Left renal cortex interstitium (tissue), 4 donors: ENCODE data around the gene KCNMA1. TPM values are rescaled to one million over a fixed set of nuclear protein-coding genes. Genes with fewer than 3 reads are reported as not detected.

Experiments used
- DNase-seq, 4 donors: peaks; one replicate each; pipeline ENCODE4 v3.0.0-alpha.2; 2013; ENCODE audit warnings: low read depth in 4 of 4, low spot score in 2 of 4, missing footprints in 1 of 4
- polyA plus RNA-seq, 4 donors: library from polyadenylated mRNA; unstranded; fragments of 120-200 nt; gene quantifications; one replicate each; pipeline ENCODE4 v1.2.1, GENCODE V29; 2013; ENCODE audit not compliant: insufficient read length in 4 of 4

The KCNMA1 gene
- polyA plus RNA-seq, 4 donors, result 2.8 to 5.2 (median 3.7) TPM

GRCh38 chr10:77082601-77083252 is 554.9 kb downstream of the KCNMA1 start:
- DNase-seq, result no peak

DNA sequence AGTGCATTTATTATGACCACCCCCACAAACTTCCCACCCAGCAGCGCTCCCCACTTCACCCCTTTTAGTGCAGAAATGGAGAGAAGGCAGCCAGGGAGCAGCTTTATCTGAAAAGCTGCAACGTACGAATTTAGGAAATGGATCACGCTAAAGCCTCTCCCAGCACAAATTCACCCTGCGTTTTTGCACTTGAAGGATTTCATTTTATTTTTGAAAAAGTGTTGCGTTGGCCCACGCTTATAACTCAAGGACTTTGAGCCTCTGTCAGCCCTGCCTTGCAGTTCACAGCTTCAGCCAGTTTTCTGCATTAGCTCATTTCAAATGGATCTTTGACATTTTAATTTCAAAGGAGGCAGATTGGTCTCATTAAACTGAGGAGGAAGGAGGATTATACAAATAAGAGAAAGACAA is 556.1 kb downstream of the KCNMA1 start:
- no peak for DNase-seq

- no peak for DNase-seq
These were observed 557.1 kb downstream of the KCNMA1 start for GRCh38 chr10:77080361-77081027.

DNA sequence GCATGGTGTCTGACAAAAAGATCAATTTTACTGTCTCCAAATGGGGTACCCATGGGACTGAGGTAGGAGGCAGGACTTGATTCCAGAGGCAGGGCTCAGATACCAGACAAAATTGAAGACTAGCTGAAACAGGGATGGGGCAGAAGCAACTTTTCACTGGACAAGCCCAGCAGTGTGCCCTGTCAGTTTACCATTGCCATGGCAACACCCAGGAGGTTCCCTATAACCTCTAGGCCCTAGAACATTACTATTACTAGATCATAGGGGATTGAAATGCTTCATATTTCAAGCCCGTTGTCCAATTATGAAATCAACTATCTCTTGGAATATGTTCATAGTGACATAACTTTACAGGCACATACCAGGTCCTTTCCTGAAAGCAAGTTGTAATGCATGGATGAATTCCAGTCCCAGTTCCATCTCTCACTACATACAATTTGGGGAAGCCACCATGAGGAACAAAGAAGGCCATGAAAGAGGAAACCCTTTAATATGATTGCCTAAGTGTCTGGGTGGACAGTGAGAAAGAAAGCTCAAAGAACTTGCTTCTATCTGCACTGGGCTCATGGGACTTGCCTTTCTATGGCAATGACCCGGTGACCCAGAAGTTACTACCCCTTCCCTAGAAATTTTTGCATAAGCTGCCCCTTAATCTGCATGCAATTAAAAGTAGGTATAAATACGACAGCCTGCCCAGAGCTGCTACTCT is 557.9 kb downstream of the KCNMA1 start:
- no peak for DNase-seq

DNA sequence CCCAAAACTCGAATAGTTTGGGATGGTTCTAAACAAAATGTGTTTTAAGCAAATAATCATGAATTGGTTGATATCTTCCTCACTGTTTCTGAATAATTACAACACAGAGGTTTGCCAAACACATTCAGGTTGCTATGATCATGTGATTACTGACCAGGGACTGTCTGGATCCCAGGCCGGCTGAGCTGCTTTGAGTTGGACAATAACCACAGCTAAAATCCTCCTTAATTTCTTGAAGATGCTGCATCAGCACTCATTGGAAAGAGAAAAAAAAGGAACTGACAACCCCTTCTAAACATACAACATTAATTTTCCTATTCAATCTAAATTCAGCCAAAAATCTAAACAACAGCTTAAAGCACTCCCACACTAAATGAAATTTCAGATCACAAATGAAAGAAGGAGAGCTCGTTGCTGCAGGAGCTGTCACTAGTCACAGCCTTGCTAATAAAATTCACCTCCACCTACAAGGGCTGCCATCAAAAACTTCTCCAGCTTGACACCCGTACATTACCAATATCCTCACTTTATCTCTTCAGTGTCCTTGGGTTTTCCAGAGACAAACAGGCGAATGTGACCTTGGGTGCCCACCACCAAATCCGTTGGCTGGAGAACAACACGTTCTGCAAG is 560.2 kb downstream of the KCNMA1 start:
- no peak for DNase-seq

- no peak for DNase-seq
These were observed 561.7 kb downstream of the KCNMA1 start for GRCh38 chr10:77075926-77076325.

GRCh38 chr10:77074104-77074624 is 563.4 kb downstream of the KCNMA1 start:
- DNase-seq, result no peak

DNA sequence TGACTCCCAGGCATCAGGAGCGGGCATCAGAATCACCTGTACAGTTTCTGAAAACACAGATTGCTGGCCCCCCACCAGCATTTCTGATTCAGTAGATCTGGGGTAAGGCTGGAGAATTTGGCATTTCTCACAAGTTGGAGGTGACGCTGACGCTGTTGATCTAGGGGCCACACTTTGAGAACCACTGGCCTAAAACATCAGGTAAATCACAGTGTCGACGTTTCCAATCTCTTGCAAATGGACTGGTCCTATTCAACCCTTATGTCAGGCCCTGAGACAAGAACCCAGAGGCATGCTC is 564.0 kb downstream of the KCNMA1 start:
- no peak for DNase-seq

GRCh38 chr10:77072836-77073662 is 564.6 kb downstream of the KCNMA1 start:
- DNase-seq, result peak in 1 of 4 donors; percentile 28

GRCh38 chr10:77072361-77072835 is 565.2 kb downstream of the KCNMA1 start:
- peak in 2 of 4 donors; percentile 25 to 28 for DNase-seq

DNA sequence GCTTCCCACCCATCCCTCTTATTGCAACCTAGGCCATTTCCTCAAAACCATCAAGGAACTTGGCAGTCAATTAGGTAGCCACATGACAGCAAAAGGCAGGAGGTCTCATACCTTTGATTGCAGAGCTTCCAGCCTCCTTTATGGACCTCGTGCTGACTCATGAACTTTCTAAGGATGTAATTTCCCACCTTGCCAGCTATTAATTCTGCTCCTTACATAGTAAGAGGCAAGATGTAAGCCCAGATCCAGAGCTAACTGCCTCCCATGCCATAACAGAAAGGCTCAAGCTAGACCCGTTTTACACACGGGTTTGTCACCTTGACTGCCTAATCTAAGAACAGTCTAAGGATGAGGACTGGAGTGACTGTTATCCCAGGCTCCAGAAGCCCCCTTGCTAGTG is 565.7 kb downstream of the KCNMA1 start:
- DNase-seq, result no peak

DNA sequence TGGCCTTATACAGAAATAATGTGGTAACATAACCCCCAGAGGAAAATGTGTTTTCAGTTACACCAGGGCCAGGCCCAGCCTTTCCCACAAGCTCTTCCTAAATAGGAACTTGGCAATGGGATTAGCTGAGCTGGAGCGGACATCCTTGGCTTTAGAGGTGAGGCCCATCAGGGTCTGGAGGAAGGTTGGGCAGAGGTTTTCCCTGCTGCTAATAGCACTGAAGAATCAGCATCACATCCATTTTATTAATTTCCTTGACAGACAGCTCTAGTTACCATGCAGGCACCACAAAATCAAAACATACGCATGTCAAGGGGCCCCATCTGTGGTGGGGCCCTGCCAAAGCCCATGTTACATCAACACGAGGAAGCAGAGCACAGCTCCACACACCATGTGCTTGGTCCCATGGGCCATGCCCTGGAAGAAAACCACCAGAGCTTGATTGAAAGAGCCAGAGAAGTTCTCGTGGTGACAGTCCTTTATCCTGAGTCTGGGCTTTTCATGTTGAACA is 566.6 kb downstream of the KCNMA1 start:
- no peak for DNase-seq

DNA sequence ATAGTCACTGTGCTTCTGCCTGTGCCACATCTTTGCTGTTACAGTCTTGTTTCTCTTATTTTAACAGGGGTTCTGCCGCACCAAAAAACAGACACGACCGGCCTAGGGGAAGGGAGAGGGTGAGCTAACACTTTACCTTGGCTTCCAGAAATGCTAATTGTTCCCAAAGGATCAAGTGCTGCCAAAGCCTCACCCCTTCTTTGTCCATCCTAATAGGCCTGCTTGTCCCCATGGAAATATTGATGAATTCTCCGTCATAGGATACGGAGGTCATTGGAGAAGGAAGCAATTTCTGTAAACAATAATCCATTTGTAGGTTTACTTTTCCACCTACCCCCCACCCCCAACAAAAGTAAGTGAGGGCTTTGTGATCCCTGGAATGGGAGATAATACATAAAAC is 567.3 kb downstream of the KCNMA1 start:
- no peak for DNase-seq

GRCh38 chr10:77068969-77069368 is 568.6 kb downstream of the KCNMA1 start:
- no peak for DNase-seq

DNA sequence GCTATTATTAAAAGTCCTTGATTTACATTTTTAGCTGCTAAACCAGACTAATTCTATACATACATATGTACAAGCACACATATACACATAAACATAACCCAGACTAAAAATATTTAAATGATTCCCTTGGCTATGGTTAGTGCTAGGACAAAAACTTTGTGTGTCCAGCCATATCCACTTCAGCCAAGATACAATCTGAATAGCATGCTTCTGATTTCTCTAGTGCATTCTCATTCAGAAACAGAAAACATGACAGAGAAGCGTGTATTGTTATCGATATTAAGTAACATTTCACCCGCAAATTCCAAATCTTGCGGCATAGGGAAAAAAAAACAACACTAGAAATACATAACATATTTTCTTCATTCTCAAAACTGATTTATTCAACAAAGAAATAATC is 569.3 kb downstream of the KCNMA1 start:
- DNase-seq, result no peak

GRCh38 chr10:77062381-77062780 is 575.2 kb downstream of the KCNMA1 start:
- DNase-seq, result no peak

GRCh38 chr10:77060913-77061312 is 576.7 kb downstream of the KCNMA1 start:
- no peak for DNase-seq

GRCh38 chr10:77056650-77057049 is 581.0 kb downstream of the KCNMA1 start:
- no peak for DNase-seq

- DNase-seq, result no peak
These were observed 585.0 kb downstream of the KCNMA1 start for GRCh38 chr10:77052593-77052992.

- no peak for DNase-seq
These were observed 585.8 kb downstream of the KCNMA1 start for GRCh38 chr10:77051837-77052236.
